HG03457 (cell line): ENCODE results near the gene RBM46.

Source experiments
- ATAC-seq: cut with Tn5 transposase; IDR thresholded peaks from one replicate; pipeline ENCODE4 v1.9.1; 2021; ENCODE audit warnings: moderate number of reproducible peaks; ENCODE audit not compliant: unreplicated experiment

The RBM46 gene

DNA sequence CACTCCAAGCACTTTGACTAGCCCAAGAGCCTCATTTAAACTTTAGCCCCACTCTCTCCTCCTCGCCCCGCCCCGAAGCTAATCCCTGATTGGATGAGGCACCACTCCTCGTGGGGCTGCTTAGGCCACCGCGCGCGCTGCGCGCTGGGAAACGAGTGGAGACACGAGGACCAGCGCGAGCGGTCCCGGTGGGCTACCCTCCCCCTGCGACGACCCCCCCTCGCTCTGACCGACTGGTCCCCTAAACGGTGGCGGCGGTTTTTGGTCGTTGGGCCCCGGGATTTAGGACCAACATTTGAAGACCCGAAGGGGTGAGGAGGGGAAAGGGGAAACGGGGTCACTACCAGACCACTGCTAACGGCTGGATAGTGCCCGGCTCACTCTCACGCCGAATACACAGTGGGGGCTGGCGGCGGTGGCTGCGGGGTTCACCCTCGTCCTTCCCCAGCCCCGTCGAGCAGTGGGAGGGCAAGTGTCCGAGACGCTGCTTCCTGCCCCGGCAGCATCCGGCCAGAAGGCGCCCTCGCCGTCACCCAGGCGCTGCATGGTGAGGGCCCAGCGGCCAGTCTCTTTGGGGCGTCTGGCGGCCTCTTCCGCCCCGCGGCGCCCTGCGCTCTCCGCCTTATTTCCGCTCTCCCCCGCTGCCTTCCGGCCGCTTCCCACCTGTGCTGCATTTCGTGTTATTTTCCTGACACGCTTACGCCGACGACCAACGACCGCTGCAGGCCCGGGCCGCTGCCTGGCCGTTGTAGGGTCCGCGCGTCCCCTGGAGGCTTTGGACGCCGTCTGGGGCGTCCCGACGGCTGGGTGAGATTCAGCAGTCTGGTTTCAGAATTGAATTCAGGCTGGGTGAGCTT is at the start of gene RBM46:
RBM46 (plus strand) TSS at position 147 of the 857 bp plus-strand sequence. CDS start 15,481 bp downstream, outside the sequence.
- no peak for ATAC-seq

GRCh38 chr4:154731756-154732155 is 49.3 kb upstream of the RBM46 start:
- no peak for ATAC-seq

DNA sequence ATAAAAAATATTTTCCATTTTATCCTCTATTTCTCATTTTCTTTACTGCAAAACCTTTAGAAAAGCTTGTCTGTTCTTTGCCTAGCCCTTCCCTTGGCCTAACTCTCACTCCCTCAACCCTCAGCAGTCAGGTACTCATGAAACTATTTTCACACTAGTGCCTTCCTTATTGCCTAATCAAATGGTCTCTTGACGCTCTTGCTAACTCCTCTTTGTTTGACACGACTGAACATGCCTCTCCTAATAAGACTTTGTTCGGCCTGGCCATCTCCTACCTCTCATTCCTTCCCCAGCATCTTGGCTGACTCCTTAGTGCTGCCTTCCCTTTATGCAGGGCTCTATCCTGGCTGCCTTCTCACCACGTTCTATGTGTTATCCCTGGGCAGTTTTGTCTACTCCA is 48.4 kb upstream of the RBM46 start:
- ATAC-seq, result no peak

- no peak for ATAC-seq
These were observed 44.3 kb upstream of the RBM46 start for GRCh38 chr4:154736770-154737169.

DNA sequence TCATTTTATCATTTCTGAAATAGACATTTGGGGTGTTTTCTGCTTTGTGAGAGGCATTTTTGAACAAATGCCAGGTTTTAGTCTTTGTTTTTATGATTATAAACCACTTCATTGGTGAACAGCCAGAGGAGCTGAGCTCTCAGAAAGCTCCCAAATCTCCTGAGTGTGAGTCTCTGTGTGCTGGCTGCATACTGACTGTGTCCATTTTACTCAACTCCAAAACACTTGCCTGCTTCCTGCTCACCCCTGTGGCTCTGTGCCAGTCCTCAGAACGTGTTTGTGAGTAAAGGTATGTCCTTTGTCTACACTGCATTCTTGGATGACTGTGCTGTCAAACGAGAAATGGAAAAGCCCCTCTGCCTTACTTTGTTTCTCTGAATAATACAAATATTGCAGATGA is 42.6 kb upstream of the RBM46 start:
- no peak for ATAC-seq

GRCh38 chr4:154739111-154739510 is 42.0 kb upstream of the RBM46 start:
- ATAC-seq, result no peak

GRCh38 chr4:154740462-154740861 is 40.6 kb upstream of the RBM46 start:
- ATAC-seq, result no peak

GRCh38 chr4:154741131-154741665 is 39.9 kb upstream of the RBM46 start:
- ATAC-seq, result no peak

- no peak for ATAC-seq
These were observed 38.9 kb upstream of the RBM46 start for GRCh38 chr4:154741922-154742850.

- ATAC-seq, result no peak
These were observed 37.3 kb upstream of the RBM46 start, which contains the start of gene LRAT for GRCh38 chr4:154743683-154744340. Gene LRAT (plus strand): TSS chr4:154744000. CDS start chr4:154744327, 327 bp downstream.

- ATAC-seq, result no peak
These were observed 36.6 kb upstream of the RBM46 start for GRCh38 chr4:154744341-154744926.

GRCh38 chr4:154757713-154758112 is 23.4 kb upstream of the RBM46 start:
- ATAC-seq, result no peak

GRCh38 chr4:154760895-154761294 is 20.2 kb upstream of the RBM46 start:
- no peak for ATAC-seq

GRCh38 chr4:154778264-154778663 is 2.8 kb upstream of the RBM46 start:
- no peak for ATAC-seq

- no peak for ATAC-seq
These were observed 1.6 kb upstream of the RBM46 start for GRCh38 chr4:154779362-154779947.

DNA sequence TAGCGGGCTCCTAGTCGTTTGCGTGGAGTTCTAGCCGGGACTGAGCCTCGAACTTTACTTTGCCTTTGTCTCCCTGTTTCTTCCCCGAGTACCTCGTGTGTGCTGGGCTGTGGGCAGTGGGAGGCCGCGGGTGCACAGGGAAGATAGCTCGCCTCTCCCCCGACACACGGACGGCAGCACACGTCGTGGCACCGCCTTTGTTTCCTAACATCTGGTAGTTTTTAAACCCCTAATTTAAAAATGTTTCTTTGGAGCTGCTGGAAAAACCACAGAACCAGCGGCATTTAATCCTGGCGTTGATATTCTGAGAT is 866 bp downstream of the RBM46 start:
- ATAC-seq, result no peak

DNA sequence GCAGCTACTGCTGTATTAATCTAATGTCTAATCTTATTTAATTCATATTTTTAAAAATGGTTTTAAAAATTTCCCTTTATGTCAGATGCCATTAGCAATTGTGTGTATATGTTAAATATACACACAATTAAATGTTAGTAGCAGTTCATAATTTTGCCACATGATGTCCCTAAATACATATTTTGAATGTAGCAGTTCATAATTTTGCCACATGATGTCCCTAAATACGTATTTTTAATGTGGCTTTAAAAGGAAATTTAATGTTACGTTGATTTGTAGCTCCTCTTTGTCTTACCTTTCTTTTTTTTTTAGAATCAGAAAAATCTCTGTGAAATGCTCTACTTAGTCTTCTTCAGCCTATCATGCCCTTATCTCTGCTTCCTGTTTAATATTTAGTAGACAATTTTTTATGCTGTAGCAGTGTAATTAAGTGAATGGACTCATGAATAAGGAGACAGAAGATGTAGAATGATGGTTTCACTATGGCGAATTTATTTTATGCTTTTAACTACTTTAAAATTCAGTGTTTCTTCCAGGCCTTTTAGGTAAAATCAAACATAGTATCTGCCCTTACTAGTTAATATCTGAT is 26.1 kb downstream of the RBM46 start:
- ATAC-seq, result no peak

DNA sequence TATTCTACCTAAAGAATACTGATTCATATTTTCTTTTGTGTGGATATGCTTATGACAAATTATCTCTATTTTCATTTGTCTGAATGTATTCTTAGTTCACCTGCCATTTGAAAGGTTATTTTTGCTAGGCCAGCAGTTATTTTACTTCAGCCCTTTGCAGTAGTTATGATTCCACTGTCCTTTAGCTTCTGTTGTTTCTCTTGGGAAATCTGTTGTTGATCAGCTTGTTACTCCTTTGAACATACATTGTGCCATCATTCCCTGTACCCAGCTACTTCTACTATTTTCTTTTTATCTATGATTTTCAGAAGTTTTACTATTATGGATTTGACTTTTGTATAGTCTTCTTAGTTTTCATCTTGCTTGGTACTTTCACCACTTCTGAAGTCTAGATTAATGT is 37.2 kb downstream of the RBM46 start:
- no peak for ATAC-seq

DNA sequence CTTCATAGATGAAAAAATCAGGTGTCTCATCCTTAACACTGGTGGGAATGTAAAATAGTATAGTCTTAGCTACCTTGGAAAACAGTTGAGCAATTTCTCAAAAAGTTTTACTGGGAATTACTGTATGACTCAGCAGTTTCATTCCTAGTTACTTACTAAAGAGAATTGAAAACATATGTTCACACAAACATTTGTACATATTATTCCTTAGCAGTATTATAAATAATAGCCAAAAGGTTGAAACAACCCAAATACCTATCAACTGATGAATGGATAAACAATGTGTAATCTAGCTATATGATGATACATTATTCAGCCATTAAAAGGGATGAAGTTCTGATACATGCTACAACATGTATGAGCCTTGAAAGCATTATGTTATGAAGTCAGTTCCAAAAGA is 41.7 kb downstream of the RBM46 start:
- ATAC-seq, result no peak

GRCh38 chr4:154836030-154836429 is 55.0 kb downstream of the RBM46 start:
- ATAC-seq, result no peak
